ENCODE measurements around the gene GARIN5B. TPM values are rescaled to one million over a fixed set of nuclear protein-coding genes. Genes with fewer than 3 reads are reported as not detected.

GARIN5B gene
- total RNA-seq, 2 experiments from 2014 or later = not detected

DNA sequence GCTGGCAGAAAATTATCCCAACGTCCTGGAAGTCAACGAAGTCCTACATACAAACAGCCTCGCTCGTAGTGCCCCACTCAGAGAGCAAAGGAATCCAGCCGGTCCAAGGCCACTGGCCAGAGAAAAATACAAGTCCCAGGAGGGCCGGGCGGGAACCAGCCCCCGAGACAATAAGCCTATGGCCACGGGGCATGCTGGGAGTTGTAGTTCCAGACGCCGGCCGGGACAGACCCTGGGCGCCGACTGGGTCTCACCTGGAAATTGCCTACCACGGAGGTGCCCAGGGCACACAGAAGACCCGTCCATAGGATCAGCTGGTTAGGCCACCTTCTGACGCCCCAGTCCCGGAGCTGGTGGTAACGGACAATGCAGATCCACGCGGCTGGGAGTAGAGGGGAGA lies 43.3 kb downstream of the GARIN5B start:
- Mint-ChIP-seq H3K4me1 (peaks cover 11% of the 10 kb centered on the region), H3K9me3 (no peaks in the 10 kb centered on the region), H3K27ac (no peak overlapping the region), H3K4me3 (no peak overlapping the region), H3K36me3 (ENCODE audit: low read depth) (no peaks in the 10 kb centered on the region), H3K27me3 (peaks cover 11% of the 10 kb centered on the region)
- DNase-seq = no peak
- ChIA-PET CTCF (interaction anchor here (1.3 kb wide), 1 partner anchor 18 kb away, joined by 3 read pairs; no protein-coding TSS in a partner anchor), POLR2A (interaction anchor here (1.0 kb wide), 1 partner anchor 19 kb away, joined by 4 read pairs; the partner anchor contains the start of gene KMT5C)

DNA sequence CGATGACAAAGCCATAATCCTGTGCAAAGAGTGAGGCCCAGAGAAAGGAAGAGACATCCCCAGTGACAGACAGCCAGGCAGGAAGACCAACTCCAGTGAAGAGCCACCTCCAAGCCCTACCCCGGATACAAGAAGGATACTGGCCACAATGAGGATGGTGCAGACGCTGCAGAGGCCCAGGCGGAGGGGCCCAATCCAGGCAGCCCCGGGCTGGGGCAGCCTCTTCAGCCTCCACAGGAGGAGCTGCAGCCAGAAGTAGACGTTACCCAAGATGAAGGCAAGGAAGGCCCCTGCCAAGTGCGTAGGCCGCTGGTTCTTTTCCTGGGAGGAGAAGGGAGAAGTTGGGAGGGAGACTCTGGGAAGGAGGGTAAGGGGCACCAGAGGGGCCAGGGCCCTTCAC lies 46.4 kb downstream of the GARIN5B start:
- no peak for DNase-seq
- H3K27ac Mint-ChIP-seq = no peak overlapping the region
- H3K9me3 Mint-ChIP-seq = no peaks in the 10 kb centered on the region
- POLR2A ChIA-PET = interaction anchor here (1.0 kb wide), 1 partner anchor 36 kb away, joined by 3 read pairs; no protein-coding TSS in a partner anchor
- no peaks in the 10 kb centered on the region for H3K36me3 Mint-ChIP-seq (ENCODE audit: low read depth)
- H3K4me1 Mint-ChIP-seq = peaks cover 2% of the 10 kb centered on the region
- CTCF ChIA-PET = interaction anchor here (2.4 kb wide), 1 partner anchor 15 kb away, joined by 9 read pairs; no protein-coding TSS in a partner anchor
- no peaks in the 10 kb centered on the region for H3K27me3 Mint-ChIP-seq
- H3K4me3 Mint-ChIP-seq = no peak overlapping the region

DNA sequence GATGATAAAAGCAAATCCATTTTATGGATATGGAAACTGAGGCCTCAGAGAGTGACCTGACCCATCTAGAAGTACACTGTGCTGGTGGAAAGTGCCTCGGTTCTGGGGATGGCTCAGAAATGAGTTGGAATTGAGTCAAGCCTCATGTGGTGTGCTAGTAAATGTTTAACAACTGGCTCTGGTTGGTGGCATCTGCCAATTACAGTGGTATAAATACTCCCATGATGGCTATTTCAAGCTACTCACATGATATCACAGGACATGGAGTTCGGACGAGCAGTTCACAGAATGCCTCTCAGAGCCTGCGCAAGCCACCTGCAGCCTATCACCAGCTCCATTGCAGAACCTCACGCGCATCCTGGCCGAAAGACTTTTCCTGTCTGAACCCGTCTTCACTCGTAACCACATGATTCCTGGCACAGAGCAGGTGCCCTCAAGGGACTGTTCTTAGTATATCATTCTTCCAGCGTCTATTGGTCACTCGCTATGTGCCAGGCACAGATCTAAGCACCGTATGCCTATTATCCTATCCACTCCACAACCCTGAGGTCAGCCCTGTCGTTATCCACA lies 47.0 kb downstream of the GARIN5B start:
- CTCF ChIA-PET = interaction anchor here (2.4 kb wide), 1 partner anchor 14 kb away, joined by 9 read pairs; no protein-coding TSS in a partner anchor
- H3K36me3 Mint-ChIP-seq (ENCODE audit: low read depth) = no peaks in the 10 kb centered on the region
- H3K27ac Mint-ChIP-seq = no peak overlapping the region
- no peaks in the 10 kb centered on the region for H3K27me3 Mint-ChIP-seq
- no peak overlapping the region for H3K4me3 Mint-ChIP-seq
- no peak for DNase-seq
- no peaks in the 10 kb centered on the region for H3K4me1 Mint-ChIP-seq
- POLR2A ChIA-PET = no interaction called here
- H3K9me3 Mint-ChIP-seq = no peaks in the 10 kb centered on the region

DNA sequence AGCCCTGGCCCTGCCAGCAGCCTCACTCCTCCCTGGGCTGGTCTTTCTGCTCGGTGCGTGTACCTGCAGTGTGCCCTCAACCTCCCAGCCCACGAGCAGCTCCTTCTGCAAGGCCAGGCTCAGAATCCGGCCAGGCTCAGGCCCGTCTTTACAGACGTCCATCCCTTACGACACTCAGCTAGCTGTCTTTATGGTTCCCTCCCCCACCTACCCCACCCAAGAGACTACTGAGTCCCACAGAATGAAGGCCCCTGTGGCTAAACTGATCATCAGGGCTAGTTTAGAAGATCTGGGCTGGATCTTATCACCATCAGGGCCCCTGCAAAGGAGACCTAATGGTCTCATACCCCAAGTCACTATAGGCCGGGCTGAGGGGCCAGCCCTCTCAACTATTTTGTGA lies 48.7 kb downstream of the GARIN5B start:
- ChIA-PET POLR2A (interaction anchor here (1.2 kb wide), 1 partner anchor 93 kb away, joined by 3 read pairs; the partner anchor contains the start of gene UBE2S), CTCF (no interaction called here)
- DNase-seq = no peak
- no peaks in the 10 kb centered on the region for H3K27me3 Mint-ChIP-seq
- no peak overlapping the region for H3K27ac Mint-ChIP-seq
- no peaks in the 10 kb centered on the region for H3K9me3 Mint-ChIP-seq
- H3K36me3 Mint-ChIP-seq (ENCODE audit: low read depth) = no peaks in the 10 kb centered on the region
- no peak overlapping the region for H3K4me3 Mint-ChIP-seq
- H3K4me1 Mint-ChIP-seq = no peaks in the 10 kb centered on the region

DNA sequence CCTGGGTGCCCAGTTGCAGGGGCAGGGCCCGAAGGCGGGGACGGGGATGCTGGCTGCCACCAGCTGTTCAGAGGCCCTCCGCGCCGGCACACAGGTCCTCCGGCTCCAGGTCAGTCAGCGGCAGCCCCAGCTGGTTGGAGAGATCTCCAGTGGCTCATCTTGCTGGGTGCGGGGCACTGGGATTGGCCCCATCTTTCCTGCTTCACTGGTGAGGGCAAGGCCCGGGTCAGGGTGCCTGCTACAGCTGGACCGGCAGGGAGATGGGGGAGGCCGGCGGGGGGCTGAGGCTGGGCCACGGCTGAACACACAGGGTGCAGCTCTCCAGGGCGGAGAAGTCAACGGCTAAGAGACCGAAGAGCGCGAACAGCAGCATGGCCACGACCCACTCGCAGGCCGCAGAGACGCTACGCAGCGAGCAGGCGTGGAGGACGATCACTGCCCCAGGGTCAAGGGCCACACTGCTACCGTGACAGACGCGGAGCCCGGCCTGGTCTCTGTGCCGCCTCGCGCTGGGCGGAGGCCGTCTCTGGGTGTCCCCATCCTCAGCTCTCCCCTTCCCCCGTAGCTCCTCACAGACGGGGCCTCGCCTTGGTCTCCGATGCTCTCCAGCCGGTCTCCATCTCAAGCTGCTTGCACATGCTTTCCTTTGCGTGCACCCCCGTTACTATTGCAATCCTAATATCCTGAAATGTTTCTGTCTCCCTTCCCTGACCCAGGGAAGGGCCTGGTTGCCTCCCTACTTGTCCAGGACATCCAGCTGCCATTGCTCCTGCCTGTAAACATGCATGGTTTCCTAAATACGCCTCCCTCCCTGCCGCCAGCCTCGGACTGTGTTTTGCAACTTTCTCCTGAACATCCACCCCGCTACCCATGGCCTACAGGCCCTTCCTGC lies 50.2 kb downstream of the GARIN5B start:
- no peaks in the 10 kb centered on the region for H3K27me3 Mint-ChIP-seq
- H3K4me3 Mint-ChIP-seq = no peak overlapping the region
- no peaks in the 10 kb centered on the region for H3K9me3 Mint-ChIP-seq
- H3K4me1 Mint-ChIP-seq = no peaks in the 10 kb centered on the region
- no peak for DNase-seq
- POLR2A ChIA-PET = interaction anchor here (1.1 to 1.2 kb wide), 2 partner anchors 26 to 54 kb away, joined by 4 read pairs; partner anchors contain the start of gene PPP6R1
- no peaks in the 10 kb centered on the region for H3K36me3 Mint-ChIP-seq (ENCODE audit: low read depth)
- CTCF ChIA-PET = interaction anchor here (0.6 to 2.7 kb wide), 3 partner anchors 11 to 164 kb away, joined by 3 to 12 read pairs (median 3); partner anchors contain the start of gene ZNF628
- H3K27ac Mint-ChIP-seq = no peak overlapping the region

DNA sequence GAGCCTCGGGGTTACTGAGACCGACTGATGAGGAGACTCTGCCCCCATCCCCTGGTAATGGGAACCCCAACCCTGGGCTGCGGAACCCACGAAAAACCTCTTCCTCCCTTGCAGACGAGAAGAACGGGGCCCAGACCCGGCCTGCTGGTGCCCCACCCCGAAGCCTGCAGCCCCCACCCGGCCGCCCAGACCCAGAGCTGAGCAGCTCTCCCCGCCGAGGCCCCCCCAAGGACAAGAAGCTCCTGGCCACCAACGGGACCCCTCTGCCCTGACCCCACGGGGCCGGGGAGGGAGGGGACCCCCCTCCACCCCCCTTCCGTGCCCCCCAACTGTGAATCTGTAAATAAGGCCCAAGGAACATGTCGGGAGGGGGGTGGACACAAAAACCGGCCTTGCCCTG lies 51.3 kb downstream of the GARIN5B start:
- POLR2A ChIA-PET = interaction anchor here (1.5 kb wide), 1 partner anchor 95 kb away, joined by 3 read pairs; no protein-coding TSS in a partner anchor
- Mint-ChIP-seq H3K4me3 (no peak overlapping the region), H3K4me1 (no peaks in the 10 kb centered on the region)

DNA sequence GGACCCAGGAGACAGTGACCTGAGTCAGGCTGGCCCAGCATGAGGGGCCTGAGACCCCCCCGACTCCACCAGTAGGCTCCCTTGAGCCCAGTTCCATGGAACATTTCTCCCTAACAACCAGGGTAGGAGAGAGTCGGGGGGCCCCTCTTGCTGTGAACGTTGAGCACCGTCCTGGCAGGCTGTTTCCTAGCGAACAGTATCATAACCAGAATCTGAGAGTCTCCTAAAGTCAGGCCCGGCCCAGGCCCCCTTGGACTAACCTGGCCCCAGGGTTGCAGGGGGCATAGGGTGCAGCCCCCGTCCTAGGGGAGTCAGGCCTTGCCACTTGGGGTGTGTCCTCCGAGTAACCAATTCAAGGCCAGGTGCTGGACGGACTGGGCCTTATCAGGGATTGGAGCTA lies 51.7 kb downstream of the GARIN5B start:
- no peak overlapping the region for H3K27ac Mint-ChIP-seq
- POLR2A ChIA-PET = interaction anchor here (1.5 kb wide), 1 partner anchor 96 kb away, joined by 3 read pairs; no protein-coding TSS in a partner anchor
- no peaks in the 10 kb centered on the region for H3K4me1 Mint-ChIP-seq
- DNase-seq = no peak
- CTCF ChIA-PET = interaction anchor here (2.7 kb wide), 1 partner anchor 10 kb away, joined by 12 read pairs; no protein-coding TSS in a partner anchor
- no peaks in the 10 kb centered on the region for H3K36me3 Mint-ChIP-seq (ENCODE audit: low read depth)
- no peaks in the 10 kb centered on the region for H3K27me3 Mint-ChIP-seq
- no peak overlapping the region for H3K4me3 Mint-ChIP-seq
- no peaks in the 10 kb centered on the region for H3K9me3 Mint-ChIP-seq

More for the DNA sequence above, 51.3 kb downstream of the GARIN5B start:
- CTCF ChIA-PET = interaction anchor here (2.7 kb wide), 1 partner anchor 10 kb away, joined by 12 read pairs; no protein-coding TSS in a partner anchor
- DNase-seq = no peak
- Mint-ChIP-seq H3K27me3 (no peaks in the 10 kb centered on the region), H3K36me3 (ENCODE audit: low read depth) (no peaks in the 10 kb centered on the region), H3K27ac (no peak overlapping the region), H3K9me3 (no peaks in the 10 kb centered on the region)

DNA sequence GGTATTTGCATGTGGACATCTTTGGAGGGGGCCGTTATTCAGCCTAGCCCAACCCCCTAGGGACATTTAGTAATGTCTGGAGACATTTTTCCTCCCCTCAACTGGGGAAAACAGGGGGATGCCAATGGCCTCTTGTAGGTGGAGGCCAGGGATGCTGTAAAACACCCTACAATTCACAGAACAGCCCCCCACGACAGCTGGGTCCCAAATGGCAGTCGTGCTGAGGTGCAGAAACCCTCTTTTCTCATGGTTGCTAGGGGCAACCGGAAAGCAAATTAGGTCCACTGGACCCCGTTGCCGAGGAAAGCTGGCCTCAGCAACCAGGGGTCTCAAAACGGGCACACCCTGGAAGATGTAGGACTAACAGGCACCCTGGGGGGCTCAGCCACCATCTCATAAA lies 52.6 kb downstream of the GARIN5B start:
- Mint-ChIP-seq H3K9me3 (no peaks in the 10 kb centered on the region), H3K27me3 (no peaks in the 10 kb centered on the region), H3K27ac (no peak overlapping the region), H3K36me3 (ENCODE audit: low read depth) (no peaks in the 10 kb centered on the region), H3K4me3 (no peak overlapping the region), H3K4me1 (peaks cover 1% of the 10 kb centered on the region)
- ChIA-PET POLR2A (interaction anchor here (1.5 kb wide), 1 partner anchor 97 kb away, joined by 3 read pairs; no protein-coding TSS in a partner anchor), CTCF (no interaction called here)
- DNase-seq = no peak

DNA sequence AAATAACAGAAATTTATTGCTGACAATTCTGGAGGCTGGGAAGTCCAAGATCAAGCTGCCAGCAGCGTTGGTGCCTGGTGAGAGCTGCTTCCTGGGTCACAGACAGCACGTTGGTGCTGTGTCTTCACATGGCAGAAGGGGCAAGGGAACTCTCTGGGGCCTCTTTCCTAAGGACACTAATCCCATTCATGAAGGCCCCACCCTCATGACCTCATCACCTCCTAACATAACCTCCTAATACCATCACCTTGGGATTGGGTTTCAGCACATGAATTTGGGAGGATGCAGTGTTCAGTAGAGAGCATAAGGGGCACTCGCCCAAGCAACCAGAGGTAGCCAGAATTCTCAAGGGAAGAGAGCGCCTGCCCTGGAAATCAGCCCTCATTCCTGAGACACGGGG lies 53.6 kb downstream of the GARIN5B start:
- Mint-ChIP-seq H3K4me3 (no peak overlapping the region), H3K4me1 (peaks cover 4% of the 10 kb centered on the region), H3K27ac (no peak overlapping the region), H3K36me3 (ENCODE audit: low read depth) (no peaks in the 10 kb centered on the region), H3K9me3 (no peaks in the 10 kb centered on the region), H3K27me3 (no peaks in the 10 kb centered on the region)
- ChIA-PET CTCF (no interaction called here), POLR2A (no interaction called here)
- DNase-seq = no peak

DNA sequence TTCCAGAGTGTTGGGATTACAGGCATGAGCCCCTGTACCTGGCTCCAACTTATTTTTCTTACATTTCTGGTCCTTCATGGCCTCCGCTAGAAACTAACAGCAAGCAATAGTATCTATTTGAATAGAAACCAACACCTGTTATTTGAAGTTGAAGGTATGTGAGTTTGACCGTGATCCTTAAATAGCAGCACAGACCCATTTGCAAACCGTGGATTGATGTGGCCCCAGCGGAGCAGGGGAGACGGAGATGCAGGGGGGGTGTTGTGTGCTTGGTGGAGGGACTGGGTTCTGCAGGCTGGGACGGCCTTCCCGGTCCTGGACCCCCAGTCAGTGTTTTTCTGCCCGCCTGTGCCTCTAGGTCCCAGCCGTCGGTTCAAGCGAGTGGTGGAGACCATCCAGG lies 54.8 kb downstream of the GARIN5B start:
- Mint-ChIP-seq H3K27me3 (no peaks in the 10 kb centered on the region), H3K36me3 (ENCODE audit: low read depth) (no peaks in the 10 kb centered on the region), H3K9me3 (no peaks in the 10 kb centered on the region), H3K27ac (no peak overlapping the region), H3K4me1 (peaks cover 4% of the 10 kb centered on the region), H3K4me3 (no peak overlapping the region)
- POLR2A ChIA-PET = interaction anchor here (1.0 kb wide), 1 partner anchor 99 kb away, joined by 3 read pairs; the partner anchor contains the start of gene UBE2S
- CTCF ChIA-PET = no interaction called here
- no peak for DNase-seq

DNA sequence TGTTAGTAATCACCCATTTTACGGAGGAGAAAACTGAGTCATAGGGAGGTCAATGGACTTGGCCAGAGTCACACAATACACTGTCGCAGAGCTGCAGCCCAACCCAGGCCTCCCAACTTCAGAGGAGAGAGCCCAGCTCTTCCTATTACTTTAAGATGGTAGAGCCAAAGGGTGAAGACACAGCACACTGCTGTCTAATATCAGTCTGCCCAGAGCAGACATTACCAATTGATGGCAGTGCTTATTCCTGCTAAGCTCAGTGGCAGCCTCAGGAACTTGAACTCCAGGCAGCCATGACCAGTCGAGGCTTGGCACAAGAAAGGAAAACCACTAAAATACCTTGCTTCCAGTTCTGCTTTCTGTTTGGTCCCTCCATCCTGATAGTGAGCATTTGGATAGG lies 56.3 kb downstream of the GARIN5B start:
- CTCF ChIA-PET = interaction anchor here (1.0 to 1.1 kb wide), 2 partner anchors 49 to 197 kb away, joined by 3 read pairs; no protein-coding TSS in a partner anchor

DNA sequence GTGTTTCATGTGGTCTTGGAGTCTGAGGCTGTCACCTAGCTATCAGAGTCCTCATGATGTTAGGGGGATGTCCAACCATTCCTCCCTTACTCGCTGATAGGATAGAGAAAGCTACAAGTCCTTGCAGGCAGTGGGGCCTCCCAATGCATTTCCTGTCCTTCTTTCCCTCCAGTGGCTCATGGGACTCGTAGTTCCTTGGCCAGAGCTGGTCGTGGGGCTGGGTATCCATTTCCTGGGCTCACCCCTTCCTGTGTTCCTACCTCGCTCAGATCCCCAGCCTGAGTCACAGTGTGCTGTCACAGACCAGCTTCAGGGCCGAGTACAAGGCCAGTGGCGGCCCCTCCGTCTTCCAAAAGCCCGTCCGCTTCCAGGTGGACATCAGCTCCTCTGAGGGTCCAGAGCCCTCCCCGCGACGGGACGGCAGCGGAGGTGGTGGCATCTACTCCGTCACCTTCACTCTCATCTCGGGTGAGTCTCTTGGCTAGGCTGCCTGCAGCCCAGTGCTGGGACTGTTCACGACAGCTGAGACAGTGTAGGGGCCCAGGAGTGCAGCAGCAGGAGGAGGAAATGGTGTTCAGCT lies 57.0 kb downstream of the GARIN5B start:
- Mint-ChIP-seq H3K27ac (no peak overlapping the region), H3K36me3 (ENCODE audit: low read depth) (no peaks in the 10 kb centered on the region), H3K4me3 (no peak overlapping the region), H3K9me3 (no peaks in the 10 kb centered on the region), H3K27me3 (no peaks in the 10 kb centered on the region), H3K4me1 (peaks cover 14% of the 10 kb centered on the region)
- DNase-seq = no peak
- POLR2A ChIA-PET = interaction anchor here (1.9 kb wide), 1 partner anchor 47 kb away, joined by 4 read pairs; the partner anchor contains the start of gene PPP6R1
- CTCF ChIA-PET = interaction anchor here (1.0 to 1.1 kb wide), 3 partner anchors 48 to 198 kb away, joined by 3 to 5 read pairs (median 3); no protein-coding TSS in a partner anchor

More for the DNA sequence above, 56.3 kb downstream of the GARIN5B start:
- Mint-ChIP-seq H3K27ac (no peak overlapping the region), H3K9me3 (no peaks in the 10 kb centered on the region), H3K4me3 (no peak overlapping the region), H3K27me3 (no peaks in the 10 kb centered on the region), H3K36me3 (ENCODE audit: low read depth) (no peaks in the 10 kb centered on the region), H3K4me1 (peaks cover 8% of the 10 kb centered on the region)
- no peak for DNase-seq
- POLR2A ChIA-PET = no interaction called here

Measured in activated CD4-positive, alpha-beta memory T cell treated with anti-CD3 and anti-CD28 coated beads, Interleukin-2, amount 10 ng/mL, durations not matched to agents 7 days and 5 days (primary cell).